Stimulated activated CD4-positive, alpha-beta T cell treated with anti-CD3 and anti-CD28 coated beads, Interleukin-1b, Interleukin-23, amount 100 ng/mL, for 24 hours (primary cell): ENCODE data around the gene U2SURP.
"Not testable (repeated sequence)": the region's sequence is repeated elsewhere in the genome, so short reads cannot be mapped to it uniquely, and the experiment has no call there.

Experiments
- DNase-seq, 4 experiments: peaks; one replicate each; pipeline ENCODE4 v3.0.0-alpha.2; 2020; ENCODE audit warnings: low read depth in 4 of 4, low spot score in 1 of 4

U2SURP gene

GRCh38 chr3:143068059-143068458 lies 66.7 kb downstream of the U2SURP start:
- DNase-seq = no peak

DNA sequence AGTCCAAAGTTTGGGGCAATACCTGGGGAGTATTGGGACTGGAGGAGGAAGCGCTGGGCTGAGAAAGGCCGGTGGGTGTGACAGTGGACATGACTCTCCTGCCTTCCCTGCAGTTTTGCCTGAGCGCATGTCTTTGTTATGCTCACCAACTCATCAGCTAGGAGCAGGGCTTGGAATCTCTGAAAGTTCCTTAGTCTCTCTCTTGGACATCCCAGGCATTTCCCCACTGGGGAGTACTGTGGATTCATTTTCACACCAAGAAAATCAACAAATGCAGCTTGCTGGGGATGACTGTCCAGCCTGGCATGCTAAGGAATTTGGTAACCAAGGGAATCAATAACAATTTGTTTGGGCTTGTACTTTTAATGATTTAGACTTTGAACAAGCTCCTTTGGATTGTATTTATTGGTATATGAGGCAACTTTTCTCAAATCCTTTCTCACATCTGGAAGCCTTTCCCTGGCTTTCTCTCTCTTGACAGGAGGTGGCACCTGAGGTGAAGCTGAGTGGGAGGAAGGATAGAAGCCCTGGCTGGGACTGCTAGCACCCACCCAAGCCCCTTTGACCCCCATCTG lies 69.7 kb downstream of the U2SURP start:
- DNase-seq = no peak

- no peak for DNase-seq
These were observed 70.4 kb downstream of the U2SURP start for GRCh38 chr3:143071776-143072175.

- DNase-seq = not testable (repeated sequence)
These were observed 71.1 kb downstream of the U2SURP start for GRCh38 chr3:143072298-143073020.

DNA sequence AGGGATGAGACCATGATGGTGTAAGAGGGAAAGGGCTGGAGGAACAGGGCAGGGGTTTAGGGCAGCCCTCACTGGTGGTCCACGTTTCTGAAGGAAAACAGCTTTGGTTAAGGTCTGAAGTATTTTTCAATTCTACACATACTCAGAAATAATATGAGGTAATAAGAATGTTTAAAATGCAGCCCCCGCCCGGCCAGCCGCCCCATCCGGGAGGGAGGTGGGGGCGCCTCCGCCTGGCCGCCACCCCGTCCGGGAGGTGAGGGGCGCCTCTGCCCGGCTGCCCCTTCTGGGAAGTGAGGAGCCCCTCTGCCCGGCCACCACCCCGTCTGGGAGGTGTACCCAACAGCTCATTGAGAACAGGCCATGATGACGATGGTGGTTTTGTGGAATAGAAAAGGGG lies 72.2 kb downstream of the U2SURP start:
- not testable (repeated sequence) for DNase-seq

- DNase-seq = not testable (repeated sequence)
These were observed 72.6 kb downstream of the U2SURP start for GRCh38 chr3:143073983-143074382.

DNA sequence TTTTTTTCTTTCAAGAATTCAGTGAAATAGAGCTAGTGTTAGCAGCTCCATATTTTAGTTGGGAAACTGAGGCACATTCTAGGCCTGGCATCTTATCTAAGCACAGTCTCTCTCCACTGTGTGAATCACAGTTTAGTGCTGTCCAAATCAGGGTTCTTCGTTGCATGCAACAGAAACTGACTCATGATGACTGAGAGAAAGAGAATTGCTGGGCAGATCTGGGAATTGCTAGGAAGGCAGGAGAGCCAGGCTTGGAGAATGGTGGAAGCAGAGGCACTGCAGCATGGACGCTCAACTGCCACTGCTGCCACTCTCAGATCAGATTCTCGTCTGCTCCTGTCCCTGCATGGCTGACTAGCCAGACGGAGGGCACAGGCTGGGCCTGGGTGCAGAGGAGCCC lies 77.5 kb downstream of the U2SURP start:
- no peak for DNase-seq

DNA sequence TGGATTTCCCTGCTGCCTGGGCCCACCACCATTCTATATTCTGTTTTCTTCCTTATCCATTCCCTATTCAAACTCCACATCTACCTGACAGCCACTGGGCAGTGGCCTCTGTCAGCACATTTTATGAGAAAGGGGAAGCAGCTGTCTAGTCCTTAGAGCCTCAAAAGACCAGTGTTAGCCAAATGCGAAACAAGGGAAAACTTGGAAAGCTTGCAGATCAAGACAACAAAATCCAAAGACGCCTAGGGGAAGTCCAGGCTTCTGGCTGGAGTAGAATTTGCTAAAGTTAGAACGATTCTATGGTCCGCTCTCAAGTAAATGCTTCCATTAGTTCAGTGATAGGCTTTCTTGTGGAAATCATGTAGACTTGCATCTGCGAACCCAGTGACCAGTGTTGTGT lies 78.8 kb downstream of the U2SURP start:
- DNase-seq = no peak

GRCh38 chr3:143081365-143081764 lies 80.0 kb downstream of the U2SURP start:
- no peak for DNase-seq

DNA sequence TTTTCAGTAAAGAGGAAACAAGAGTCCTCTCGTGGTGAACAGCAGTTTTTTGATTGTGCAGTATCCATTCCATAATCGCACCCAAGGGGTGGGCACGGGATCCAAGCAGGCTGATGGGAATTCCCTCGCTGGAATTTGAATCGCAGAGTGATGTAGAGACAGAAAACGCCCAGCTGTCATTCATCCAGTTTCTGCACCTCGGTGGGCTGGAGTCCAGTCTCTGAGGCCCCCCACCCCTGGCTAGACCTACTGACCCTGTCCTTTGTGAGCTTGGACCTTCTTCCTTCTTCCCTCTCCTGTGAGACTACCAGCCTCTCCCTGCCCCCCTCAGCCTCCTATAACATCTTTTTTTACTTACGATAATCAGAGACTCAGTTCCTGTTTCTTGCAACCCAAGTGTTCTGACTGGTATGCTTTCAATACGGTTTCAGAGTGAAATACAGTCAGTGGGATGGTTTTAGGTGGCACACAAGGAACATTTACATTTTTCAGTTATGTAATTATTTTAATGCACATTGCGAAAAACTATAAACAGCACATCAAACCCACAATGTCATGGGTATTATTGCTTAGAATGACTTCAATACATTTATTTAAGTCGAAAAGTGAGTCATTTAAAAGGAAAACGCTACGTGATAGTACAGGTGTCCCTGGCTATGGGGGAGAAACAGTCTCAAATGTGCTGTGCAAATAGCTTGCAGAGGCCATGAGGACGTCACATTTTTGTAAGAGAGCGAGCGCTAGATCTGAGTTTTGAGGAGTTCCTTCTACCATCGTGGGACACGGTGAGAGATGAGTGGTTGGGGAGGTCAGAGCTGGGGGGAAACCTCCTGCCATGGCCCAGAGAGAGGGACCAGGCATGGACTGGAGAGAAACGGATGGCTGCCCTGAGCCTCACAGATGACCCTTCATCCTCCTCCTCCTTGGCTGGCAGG lies 80.7 kb downstream of the U2SURP start:
- peak in 1 of 4 experiments; percentile 19 for DNase-seq

DNA sequence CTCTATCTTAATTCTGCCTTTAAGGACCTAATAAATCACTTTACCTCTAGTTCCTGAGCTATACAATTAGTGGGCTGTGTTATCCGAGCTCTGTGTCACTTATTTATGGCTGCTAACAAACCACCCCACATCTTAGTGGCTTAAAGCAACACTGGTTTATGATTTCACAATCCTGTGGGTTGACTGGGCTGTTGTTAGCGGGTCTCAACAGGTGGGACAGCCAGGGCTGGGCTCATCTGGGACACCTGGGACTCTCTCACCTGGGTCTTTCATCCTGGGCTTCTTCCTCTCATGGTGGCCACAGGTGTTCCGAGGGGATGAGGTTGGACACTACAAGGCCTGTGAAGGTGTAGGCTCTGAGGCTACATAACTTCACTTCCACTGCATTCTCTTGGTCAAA lies 82.4 kb downstream of the U2SURP start:
- DNase-seq = no peak

GRCh38 chr3:143084856-143085731 lies 83.7 kb downstream of the U2SURP start:
- DNase-seq = no peak

- DNase-seq = no peak
These were observed 87.5 kb downstream of the U2SURP start for GRCh38 chr3:143088835-143089234.

GRCh38 chr3:143089965-143090364 lies 88.6 kb downstream of the U2SURP start:
- no peak for DNase-seq

GRCh38 chr3:143090486-143090885 lies 89.1 kb downstream of the U2SURP start:
- DNase-seq = no peak

GRCh38 chr3:143090976-143091837 lies 89.8 kb downstream of the U2SURP start:
- no peak for DNase-seq

DNA sequence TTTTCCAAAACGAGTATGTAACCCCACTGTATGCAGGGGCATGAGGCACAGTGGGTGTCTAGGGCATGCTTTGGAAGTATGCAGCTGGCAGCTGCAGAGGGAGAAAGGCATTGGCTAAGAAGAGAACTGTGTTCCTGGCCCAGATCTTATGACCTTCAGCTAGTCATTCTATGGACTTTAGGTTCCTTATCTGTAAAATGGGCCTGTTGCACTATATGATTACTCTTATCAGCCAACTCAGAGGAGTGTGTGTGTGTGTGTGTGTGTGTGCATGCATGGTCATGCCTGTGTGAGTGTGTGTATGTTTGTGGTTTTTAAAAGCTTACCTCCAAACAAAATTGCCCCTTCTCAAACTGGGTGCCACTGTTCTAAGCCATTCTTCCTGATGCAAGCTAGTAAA lies 90.8 kb downstream of the U2SURP start:
- DNase-seq = no peak

DNA sequence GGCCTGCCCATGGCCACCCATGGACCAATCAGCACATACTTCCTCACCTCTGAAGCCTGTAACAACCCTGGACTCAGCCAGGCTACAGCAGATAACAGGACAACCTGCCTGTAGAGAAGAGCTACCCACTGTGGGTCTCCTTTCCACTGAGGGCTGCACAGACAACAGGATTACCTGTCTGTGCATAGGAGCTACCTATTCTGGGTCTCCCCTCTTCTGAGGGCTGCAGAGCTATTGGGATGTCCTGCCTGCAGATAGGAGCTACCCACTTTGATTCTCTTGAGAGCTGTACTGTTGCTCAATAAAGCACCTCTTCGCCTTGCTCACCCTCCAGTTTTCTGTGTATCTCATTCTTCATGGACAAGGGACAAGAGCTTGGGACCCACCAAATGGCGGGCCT lies 94.4 kb downstream of the U2SURP start:
- DNase-seq = no peak

- DNase-seq = no peak
These were observed 96.8 kb downstream of the U2SURP start for GRCh38 chr3:143098032-143098764.
